Activated CD8-positive, alpha-beta memory T cell treated with anti-CD3 and anti-CD28 coated beads, Interleukin-2, amount 50 U/mL, for 4 hours (primary cell): ENCODE measurements around the gene MICAL2.

Experiments used
- DNase-seq: peaks from one replicate; pipeline ENCODE4 v3.0.0-alpha.2; 2020

MICAL2 gene

GRCh38 chr11:12258451-12258850 lies 148.1 kb downstream of the MICAL2 start:
- no peak for DNase-seq

GRCh38 chr11:12259956-12260355 lies 149.6 kb downstream of the MICAL2 start:
- no peak for DNase-seq

GRCh38 chr11:12260731-12261521 lies 150.5 kb downstream of the MICAL2 start:
- DNase-seq = no peak

GRCh38 chr11:12261551-12261950 lies 151.2 kb downstream of the MICAL2 start:
- DNase-seq = no peak

GRCh38 chr11:12263141-12263693 lies 152.8 kb downstream of the MICAL2 start:
- DNase-seq = no peak

GRCh38 chr11:12264361-12264760 lies 154.0 kb downstream of the MICAL2 start:
- DNase-seq = no peak

- no peak for DNase-seq
These were observed 155.7 kb downstream of the MICAL2 start for GRCh38 chr11:12266132-12266531.

GRCh38 chr11:12266943-12267342 lies 156.6 kb downstream of the MICAL2 start:
- DNase-seq = no peak

GRCh38 chr11:12267921-12268320 lies 157.5 kb downstream of the MICAL2 start:
- DNase-seq = no peak

- DNase-seq = no peak
These were observed 158.7 kb downstream of the MICAL2 start for GRCh38 chr11:12269104-12269441.

GRCh38 chr11:12269446-12270214 lies 159.2 kb downstream of the MICAL2 start:
- no peak for DNase-seq

- no peak for DNase-seq
These were observed 159.9 kb downstream of the MICAL2 start for GRCh38 chr11:12270215-12270797.

- no peak for DNase-seq
These were observed 160.4 kb downstream of the MICAL2 start for GRCh38 chr11:12270817-12271216.

- no peak for DNase-seq
These were observed 160.9 kb downstream of the MICAL2 start for GRCh38 chr11:12271241-12271640.

- no peak for DNase-seq
These were observed 161.5 kb downstream of the MICAL2 start for GRCh38 chr11:12271826-12272366.

- DNase-seq = no peak
These were observed 162.6 kb downstream of the MICAL2 start for GRCh38 chr11:12272821-12273617.

- DNase-seq = no peak
These were observed 163.2 kb downstream of the MICAL2 start for GRCh38 chr11:12273618-12273995.

GRCh38 chr11:12274056-12274455 lies 163.7 kb downstream of the MICAL2 start:
- DNase-seq = no peak

- DNase-seq = no peak
These were observed 164.3 kb downstream of the MICAL2 start for GRCh38 chr11:12274558-12275197.

- DNase-seq = no peak
These were observed 165.4 kb downstream of the MICAL2 start for GRCh38 chr11:12275818-12276217.

- DNase-seq = no peak
These were observed 166.0 kb downstream of the MICAL2 start for GRCh38 chr11:12276356-12276755.
